Tibial nerve (tissue), 4 donors: Measurements from ENCODE around the gene FAR1.

Source experiments
- CTCF ChIP-seq, 5 experiments: fragments of 200-600 bp in 3 of 5; fragments of 450-650 bp in 2 of 5; sonication (generic) in 3 of 5; IDR thresholded peaks; one replicate each; pipeline ENCODE4 v1.5.1; 2016 to 2019; ENCODE audit warnings: antibody characterized with exemption in 5 of 5, mild to moderate bottlenecking in 3 of 5, moderate library complexity in 2 of 5
- EP300 ChIP-seq, 2 donors: sonication (generic); formaldehyde crosslinking; IDR thresholded peaks; one replicate each; pipeline ENCODE4 v1.6.1; 2017; ENCODE audit warnings: antibody characterized with exemption in 2 of 2, mild to moderate bottlenecking in 1 of 2
- POLR2A ChIP-seq, 2 donors: fragments of 450-650 bp; IDR thresholded peaks; one replicate each; pipeline ENCODE4 v1.6.1; 2017; ENCODE audit warnings: antibody characterized with exemption in 2 of 2, mild to moderate bottlenecking in 2 of 2, moderate library complexity in 2 of 2

GRCh38 chr11:13720940-13721339 is 52.5 kb downstream of the FAR1 start:
- TF ChIP-seq CTCF (IDR thresholded peaks at IDR 0.05) (no peak), POLR2A (IDR thresholded peaks at IDR 0.05) (no peak), EP300 (IDR thresholded peaks at IDR 0.05) (no peak)
